IMR-90 (cell line): ENCODE data around the gene TNRC6A. TPM values are rescaled to one million over a fixed set of nuclear protein-coding genes. Genes with fewer than 3 reads are reported as not detected.

Experiments used
- ATAC-seq: fragments of 200-7000 bp; cut with Tn5 transposase; 2 replicates; pipeline ENCODE4 v1.9.1; 2020; ENCODE audit warnings: low read depth, mild to moderate bottlenecking, moderate library complexity
- BruUV-seq: library from RNA; stranded (reverse); fragments of 400-500 nt; replicated peaks from 2 replicates; lab custom pipeline; 2021; lab: Mats Ljungman, UMichigan
- CTCF ChIA-PET: fragments of 300-600 bp; formaldehyde crosslinking; extraction: SDS; loops from one replicate; lab custom pipeline; 2021; ENCODE audit warnings: antibody characterized with exemption; lab: Yijun Ruan, JAX
- POLR2A ChIA-PET: fragments of 300-600 bp; sonication (Branson Sonifier 250); formaldehyde crosslinking; loops from one replicate; lab custom pipeline; 2022; ENCODE audit warnings: antibody characterized with exemption; ENCODE audit not compliant: unreplicated experiment; lab: Charles Lee
- DNase-seq: peaks from one replicate; pipeline ENCODE4 v3.0.0; 2013
- H2AFZ ChIP-seq: replicated peaks from 2 replicates; pipeline ENCODE3; 2013; ENCODE audit warnings: low read length, mild to moderate bottlenecking; ENCODE audit not compliant: poor library complexity
- H2AK5ac ChIP-seq: 2 replicates; pipeline ENCODE4 v1.6.1; 2013; ENCODE audit warnings: low read depth, low read length, inconsistent platforms
- H2AK9ac ChIP-seq: replicated peaks from 2 replicates; pipeline ENCODE3; 2013; ENCODE audit warnings: mild to moderate bottlenecking, low read depth, low read length, moderate library complexity; ENCODE audit not compliant: poor library complexity
- H2BK120ac ChIP-seq: 2 replicates; pipeline ENCODE4 v1.6.1; 2013; ENCODE audit warnings: low read depth, low read length, inconsistent platforms
- H2BK15ac ChIP-seq: 3 replicates; pipeline ENCODE4 v1.6.1; 2013; ENCODE audit warnings: low read depth, low read length, inconsistent platforms
- H2BK20ac ChIP-seq: 2 replicates; pipeline ENCODE4 v1.6.1; 2013; ENCODE audit warnings: low read depth, mild to moderate bottlenecking, inconsistent platforms, low read length, moderate library complexity
- H2BK5ac ChIP-seq: 2 replicates; pipeline ENCODE4 v1.6.1; 2013; ENCODE audit warnings: mild to moderate bottlenecking, low read depth, low read length, inconsistent platforms; ENCODE audit not compliant: poor library complexity, severe bottlenecking
- H3K14ac ChIP-seq: replicated peaks from 2 replicates; pipeline ENCODE4 v1.6.1; 2013; ENCODE audit warnings: low read depth, low read length, inconsistent platforms
- H3K18ac ChIP-seq: 2 replicates; pipeline ENCODE4 v1.6.1; 2013; ENCODE audit warnings: low read depth, low read length, control low read depth
- H3K23ac ChIP-seq: 2 replicates; pipeline ENCODE4 v1.6.1; 2013; ENCODE audit warnings: low read depth, low read length, inconsistent platforms
- H3K27ac ChIP-seq: 2 replicates; pipeline ENCODE4 v1.5.1; 2013; ENCODE audit warnings: mild to moderate bottlenecking, control low read depth, low read length; ENCODE audit not compliant: insufficient read depth
- H3K27me3 ChIP-seq: 2 replicates; pipeline ENCODE4 v1.6.1; 2013; ENCODE audit warnings: low read length; ENCODE audit not compliant: control insufficient read depth, insufficient read depth
- H3K36me3 ChIP-seq: 2 replicates; pipeline ENCODE4 v1.6.1; 2013; ENCODE audit warnings: low read length, mixed read lengths; ENCODE audit not compliant: control insufficient read depth, insufficient read depth
- H3K4ac ChIP-seq: 2 replicates; pipeline ENCODE4 v1.6.1; 2013; ENCODE audit warnings: low read depth, low read length, inconsistent platforms
- H3K4me1 ChIP-seq: 2 replicates; pipeline ENCODE4 v1.6.1; 2013; ENCODE audit warnings: low read length, mixed read lengths; ENCODE audit not compliant: control insufficient read depth, insufficient read depth
- H3K4me2 ChIP-seq: 2 replicates; pipeline ENCODE4 v1.6.1; 2013; ENCODE audit warnings: low read depth, mild to moderate bottlenecking, control low read depth, low read length, moderate library complexity
- H3K4me3 ChIP-seq: 2 replicates; pipeline ENCODE4 v1.5.1; 2013; ENCODE audit warnings: low read depth, mild to moderate bottlenecking, control low read depth, low read length, moderate library complexity; ENCODE audit not compliant: insufficient read depth
- H3K56ac ChIP-seq: 2 replicates; pipeline ENCODE4 v1.6.1; 2013; ENCODE audit warnings: low read length, inconsistent platforms; ENCODE audit not compliant: insufficient read depth; ENCODE audit errors: extremely low read depth
- H3K79me1 ChIP-seq, 2 experiments: 2 replicates each; pipeline ENCODE4 v1.6.1; 2013; ENCODE audit warnings: low read length in 2 of 2, inconsistent platforms in 1 of 2, low read depth in 1 of 2
- H3K9ac ChIP-seq: 2 replicates; pipeline ENCODE4 v1.6.1; 2013; ENCODE audit warnings: low read depth, low read length, control low read depth
- H3K9me1 ChIP-seq: 2 replicates; pipeline ENCODE4 v1.6.1; 2013; ENCODE audit warnings: low read length, inconsistent platforms; ENCODE audit not compliant: insufficient read depth
- H3K9me3 ChIP-seq: 2 replicates; pipeline ENCODE4 v1.6.1; 2013; ENCODE audit warnings: low read length; ENCODE audit not compliant: control insufficient read depth, insufficient read depth
- H4K20me1 ChIP-seq: 2 replicates; pipeline ENCODE4 v1.6.1; 2013; ENCODE audit warnings: low read length, inconsistent platforms; ENCODE audit not compliant: insufficient read depth
- H4K5ac ChIP-seq: 2 replicates; pipeline ENCODE4 v1.6.1; 2013; ENCODE audit warnings: mild to moderate bottlenecking, low read depth, low read length, control low read depth
- H4K8ac ChIP-seq, 2 experiments: 2 replicates each; pipeline ENCODE4 v1.6.1; 2013; ENCODE audit warnings: low read depth in 2 of 2, low read length in 2 of 2, control low read depth in 1 of 2, inconsistent platforms in 1 of 2
- H4K91ac ChIP-seq: 2 replicates; pipeline ENCODE4 v1.6.1; 2013; ENCODE audit warnings: low read depth, low read length, inconsistent platforms; ENCODE audit not compliant: insufficient read depth
- CHD1 ChIP-seq: IDR thresholded peaks from 2 replicates; pipeline ENCODE4 v1.6.1; 2012; ENCODE audit warnings: low read depth, low read length, improper control_type of control experiment
- FOS ChIP-seq: fragments of 150-350 bp; IDR thresholded peaks from 2 replicates; pipeline ENCODE4 v1.6.1; 2016; ENCODE audit warnings: low read depth, low read length
- MAFK ChIP-seq: IDR thresholded peaks from 2 replicates; pipeline ENCODE4 v1.6.1; 2012; ENCODE audit warnings: low read depth, low read length, improper control_type of control experiment
- NFE2L2 ChIP-seq: fragments of 150-350 bp; IDR thresholded peaks from 2 replicates; pipeline ENCODE4 v1.6.1; 2016; ENCODE audit warnings: low read depth, mild to moderate bottlenecking, low read length
- RAD21 ChIP-seq: IDR thresholded peaks from 2 replicates; pipeline ENCODE4 v1.6.1; 2012; ENCODE audit warnings: low read length, improper control_type of control experiment
- WGBS, 2 experiments: methylation state at CpG; one replicate each; pipeline versions ENCODE4 v1.1.5 to v1.1.7; 2013; ENCODE audit warnings: missing lambda C conversion rate in 2 of 2; ENCODE audit not compliant: insufficient read length in 1 of 2; ENCODE audit errors: extremely low coverage in 2 of 2; 5-methylcytosine and 5-hydroxymethylcytosine counted together
- dilution Hi-C: fragments of 300-500 bp; cut with HindIII; formaldehyde crosslinking; loops from one replicate; pipeline ENCODE4 v1.14.3; 2018; ENCODE audit warnings: low sequenced_read_pairs; ENCODE audit not compliant: unreplicated experiment
- in situ Hi-C: fragments of 300-500 bp; cut with MboI; formaldehyde crosslinking; loops from 3 replicates; pipeline ENCODE4 v1.14.3; 2019; ENCODE audit warnings: low sequenced_read_pairs, inconsistent platforms, mixed read lengths
- intact Hi-C: fragments of 100-400 bp; cut with micrococcal nuclease; formaldehyde crosslinking; loops from 2 replicates; pipeline ENCODE4 v1.10.0; 2022
- polyA plus RNA-seq, 3 experiments: library from polyadenylated mRNA; depleted of rRNA; stranded (reverse); fragments of >200 nt; gene quantifications; 2 replicates each; pipeline ENCODE4 v1.2.3, GENCODE V29; 2012; ENCODE audit warnings: low replicate concordance in 1 of 3
- total RNA-seq: library from RNA; depleted of rRNA; stranded (reverse); fragments of >200 nt; gene quantifications from 2 replicates; pipeline ENCODE4 v1.2.3, GENCODE V29; 2012
- TF ChIP-seq, protein P1 (sequence below): fragments of 150-350 bp; IDR thresholded peaks from 2 replicates; pipeline ENCODE4 v1.6.1; 2016; ENCODE audit warnings: low read depth, mild to moderate bottlenecking, low read length, moderate library complexity, borderline replicate concordance
- TF ChIP-seq, protein P2 (sequence below): conservative IDR thresholded peaks from 2 replicates; pipeline ENCODE4 v1.5.1; 2012; ENCODE audit warnings: mild to moderate bottlenecking, low read depth, low read length, improper control_type of control experiment

The TNRC6A gene
- total and polyA plus RNA-seq, 2 of the 4 experiments (the other 2 are of a cell fraction), result 32.4 to 42.3 TPM

DNA sequence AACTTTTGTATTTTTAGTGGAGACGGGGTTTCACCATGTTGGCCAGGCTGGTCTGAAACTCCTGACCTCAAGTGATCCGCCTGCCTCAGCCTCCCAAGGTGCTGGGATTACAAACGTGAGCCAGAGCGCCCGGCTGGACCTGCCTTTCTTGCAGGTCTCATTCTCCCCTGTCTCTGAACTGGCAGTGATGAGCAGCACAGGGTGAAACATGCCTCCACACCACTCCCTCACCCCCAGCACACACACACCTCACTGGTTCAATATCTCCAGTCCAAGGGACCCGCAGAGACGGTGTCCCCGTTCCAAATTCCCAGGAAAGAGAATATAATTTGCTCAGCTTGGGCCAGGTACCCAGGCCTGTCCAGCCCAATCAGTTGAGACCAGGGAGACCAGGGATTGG, 139.6 kb downstream of the TNRC6A start:
- in situ Hi-C loops (no loop called here), intact Hi-C loops (no loop called here), dilution Hi-C loops (no loop called here)
- Histone ChIP-seq H3K4me2 (no peak overlapping the region), H3K4me3 (no peak overlapping the region), H4K20me1 (no peaks in the 10 kb centered on the region), H4K91ac (no peak overlapping the region), H3K4me1 (no peaks in the 10 kb centered on the region), H2BK20ac (no peak overlapping the region), H3K36me3 (no peaks in the 10 kb centered on the region), H3K14ac (no peak overlapping the region), H2AFZ (no peak overlapping the region), H3K56ac (no peak overlapping the region), H2BK15ac (no peak overlapping the region), H3K79me1 (no peaks in the 10 kb centered on the region), H3K27ac (no peak overlapping the region), H3K27me3 (peaks cover 6% of the 10 kb centered on the region; the same call in 1 of the 2 replicates), H3K23ac (no peak overlapping the region), H2AK5ac (no peak overlapping the region), H3K9me3 (peaks cover 1% of the 10 kb centered on the region), H4K8ac (no peak overlapping the region), H4K5ac (no peak overlapping the region), H3K4ac (no peak overlapping the region), H3K9me1 (no peaks in the 10 kb centered on the region), H2BK120ac (no peak overlapping the region), H2BK5ac (no peak overlapping the region), H2AK9ac (no peak overlapping the region), H3K9ac (no peak overlapping the region), H3K18ac (no peak overlapping the region)
- POLR2A ChIA-PET, result no interaction called here
- 89% methylated on average over 3 of the region's 8 CpGs; no CpG with 5 or more reads in 1 of the 2 experiments for WGBS, 2 experiments
- DNase-seq (no peak), ATAC-seq (no peak)
- TF ChIP-seq NFE2L2 (no peak), CHD1 (no peak), MAFK (no peak), FOS (no peak), RAD21 (no peak)
- TF ChIP-seq, protein P1, sequence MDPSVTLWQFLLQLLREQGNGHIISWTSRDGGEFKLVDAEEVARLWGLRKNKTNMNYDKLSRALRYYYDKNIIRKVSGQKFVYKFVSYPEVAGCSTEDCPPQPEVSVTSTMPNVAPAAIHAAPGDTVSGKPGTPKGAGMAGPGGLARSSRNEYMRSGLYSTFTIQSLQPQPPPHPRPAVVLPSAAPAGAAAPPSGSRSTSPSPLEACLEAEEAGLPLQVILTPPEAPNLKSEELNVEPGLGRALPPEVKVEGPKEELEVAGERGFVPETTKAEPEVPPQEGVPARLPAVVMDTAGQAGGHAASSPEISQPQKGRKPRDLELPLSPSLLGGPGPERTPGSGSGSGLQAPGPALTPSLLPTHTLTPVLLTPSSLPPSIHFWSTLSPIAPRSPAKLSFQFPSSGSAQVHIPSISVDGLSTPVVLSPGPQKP, result no peak
- TF ChIP-seq, protein P2, sequence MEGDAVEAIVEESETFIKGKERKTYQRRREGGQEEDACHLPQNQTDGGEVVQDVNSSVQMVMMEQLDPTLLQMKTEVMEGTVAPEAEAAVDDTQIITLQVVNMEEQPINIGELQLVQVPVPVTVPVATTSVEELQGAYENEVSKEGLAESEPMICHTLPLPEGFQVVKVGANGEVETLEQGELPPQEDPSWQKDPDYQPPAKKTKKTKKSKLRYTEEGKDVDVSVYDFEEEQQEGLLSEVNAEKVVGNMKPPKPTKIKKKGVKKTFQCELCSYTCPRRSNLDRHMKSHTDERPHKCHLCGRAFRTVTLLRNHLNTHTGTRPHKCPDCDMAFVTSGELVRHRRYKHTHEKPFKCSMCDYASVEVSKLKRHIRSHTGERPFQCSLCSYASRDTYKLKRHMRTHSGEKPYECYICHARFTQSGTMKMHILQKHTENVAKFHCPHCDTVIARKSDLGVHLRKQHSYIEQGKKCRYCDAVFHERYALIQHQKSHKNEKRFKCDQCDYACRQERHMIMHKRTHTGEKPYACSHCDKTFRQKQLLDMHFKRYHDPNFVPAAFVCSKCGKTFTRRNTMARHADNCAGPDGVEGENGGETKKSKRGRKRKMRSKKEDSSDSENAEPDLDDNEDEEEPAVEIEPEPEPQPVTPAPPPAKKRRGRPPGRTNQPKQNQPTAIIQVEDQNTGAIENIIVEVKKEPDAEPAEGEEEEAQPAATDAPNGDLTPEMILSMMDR, result no peak
- BruUV-seq, result no TSS peak
- CTCF ChIA-PET, result no interaction called here
